Measurements from ENCODE around the gene C14orf180.

Gene C14orf180

DNA sequence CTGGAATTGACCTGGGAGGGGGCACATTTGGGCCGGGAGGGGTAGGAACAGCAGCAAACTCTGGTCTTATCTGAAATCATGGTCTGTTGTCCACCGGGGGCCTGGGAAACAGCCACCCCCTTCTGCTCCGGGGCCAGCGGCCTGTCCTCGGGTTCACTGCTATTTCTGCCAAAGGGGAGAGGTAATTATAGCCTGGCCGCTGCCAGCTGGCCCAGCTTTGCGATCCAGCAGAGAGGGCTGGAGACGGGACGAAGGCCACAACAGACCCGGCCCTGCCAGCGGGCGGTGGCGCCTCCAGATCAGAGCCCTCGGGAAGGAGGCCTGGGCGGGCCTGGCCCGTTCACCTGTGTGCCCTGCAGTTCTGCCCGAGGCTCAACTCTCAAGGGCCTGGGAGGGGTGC, at the start of gene C14orf180:
Gene C14orf180 (plus strand): TSS at position 258 of the 400 bp plus-strand sequence. CDS start 6,667 bp downstream, outside the sequence.
- no peak for DNase-seq

DNA sequence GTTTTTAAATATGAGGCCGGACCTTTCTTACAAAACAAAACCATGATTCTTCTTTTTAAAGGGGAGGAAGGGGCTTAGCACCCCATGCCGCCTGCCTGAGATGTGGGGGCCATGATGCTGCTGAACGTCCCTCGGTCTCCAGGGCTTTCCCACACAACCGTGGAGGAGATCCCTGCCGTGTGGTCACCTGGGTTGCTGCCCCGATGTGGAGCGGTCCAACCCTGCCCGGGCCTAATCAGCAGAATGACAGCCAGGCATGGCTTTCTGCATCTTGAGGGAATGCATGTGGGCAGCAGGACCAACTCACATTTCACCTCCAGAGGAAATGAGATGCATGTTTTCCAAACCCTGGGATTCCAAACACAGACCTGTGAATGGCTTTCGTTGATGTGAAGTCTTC, 48.9 kb upstream of the C14orf180 start:
- DNase-seq: no peak

DNA sequence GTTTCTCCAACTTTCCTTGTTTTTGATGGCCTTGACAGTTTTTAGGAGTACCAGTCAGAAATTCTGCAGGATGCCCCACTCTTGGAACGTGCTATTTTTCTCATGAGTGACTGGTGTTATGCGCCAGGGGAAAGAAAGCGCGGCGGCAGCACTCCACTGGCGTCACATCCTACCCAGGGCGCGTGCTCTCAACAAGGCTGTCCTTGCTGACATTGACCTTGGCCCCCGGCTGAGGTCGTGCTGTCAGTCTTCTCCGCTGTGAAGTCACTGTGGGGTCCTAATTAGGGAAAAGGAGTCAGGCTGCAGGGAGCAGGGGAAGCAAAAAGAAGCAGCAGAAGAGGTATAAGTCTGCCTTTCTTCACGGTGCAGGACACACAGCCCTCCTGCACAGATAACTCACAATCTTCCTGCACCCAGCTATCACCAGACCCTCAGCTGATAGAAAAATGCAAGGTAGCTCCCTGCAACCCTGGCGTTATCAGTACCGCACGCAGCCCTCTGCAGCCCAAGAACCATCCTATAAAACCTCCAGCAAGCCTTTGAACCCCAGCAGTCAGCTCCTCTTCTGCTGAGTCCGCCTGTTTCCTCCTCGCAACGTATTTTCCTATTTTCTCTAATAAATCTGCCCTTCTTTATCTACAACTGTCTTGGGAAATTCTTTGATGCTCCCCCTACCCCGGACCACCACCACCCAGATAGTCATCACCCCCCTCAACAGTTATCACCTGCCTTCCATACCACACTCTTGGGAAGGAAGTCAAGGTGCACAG, 48.0 kb upstream of the C14orf180 start:
- DNase-seq: no peak

DNA sequence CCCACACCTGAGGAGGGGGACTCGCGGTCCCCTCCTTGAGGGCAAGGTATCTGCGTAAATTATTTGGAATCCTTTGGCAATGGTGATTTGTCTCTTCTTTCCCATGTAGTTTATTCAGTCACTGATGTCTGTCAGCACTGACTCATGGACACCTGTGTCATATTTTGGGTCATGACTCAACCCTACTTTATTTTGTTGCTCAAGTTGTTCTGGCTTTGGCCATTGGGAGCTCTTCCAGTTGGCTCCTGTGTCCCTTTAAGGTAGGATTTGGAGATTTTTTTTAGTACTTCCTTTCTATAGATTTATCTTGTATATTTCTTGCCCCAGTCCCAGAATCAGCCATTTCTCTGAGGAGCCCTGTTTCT, 47.4 kb upstream of the C14orf180 start:
- DNase-seq: no peak

DNA sequence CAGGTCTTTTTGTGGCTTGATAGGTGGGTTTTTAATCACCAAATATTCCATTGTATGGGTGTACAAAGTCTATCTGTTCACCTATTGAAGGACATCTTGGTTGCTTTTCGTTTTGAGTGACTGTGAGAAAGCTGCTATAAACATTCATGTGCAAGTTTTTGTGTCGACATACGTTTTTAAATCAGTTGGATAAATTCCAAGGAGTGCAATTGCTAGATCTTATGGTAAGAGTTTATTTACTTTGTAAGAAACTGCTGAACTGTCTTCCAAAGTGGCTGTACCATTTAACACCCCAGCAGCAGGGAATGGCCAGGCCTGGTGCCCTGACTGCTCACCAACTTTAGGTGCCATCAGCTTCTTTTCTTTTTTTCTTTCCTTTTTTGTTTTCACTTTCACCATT, 45.5 kb upstream of the C14orf180 start:
- DNase-seq: no peak

DNA sequence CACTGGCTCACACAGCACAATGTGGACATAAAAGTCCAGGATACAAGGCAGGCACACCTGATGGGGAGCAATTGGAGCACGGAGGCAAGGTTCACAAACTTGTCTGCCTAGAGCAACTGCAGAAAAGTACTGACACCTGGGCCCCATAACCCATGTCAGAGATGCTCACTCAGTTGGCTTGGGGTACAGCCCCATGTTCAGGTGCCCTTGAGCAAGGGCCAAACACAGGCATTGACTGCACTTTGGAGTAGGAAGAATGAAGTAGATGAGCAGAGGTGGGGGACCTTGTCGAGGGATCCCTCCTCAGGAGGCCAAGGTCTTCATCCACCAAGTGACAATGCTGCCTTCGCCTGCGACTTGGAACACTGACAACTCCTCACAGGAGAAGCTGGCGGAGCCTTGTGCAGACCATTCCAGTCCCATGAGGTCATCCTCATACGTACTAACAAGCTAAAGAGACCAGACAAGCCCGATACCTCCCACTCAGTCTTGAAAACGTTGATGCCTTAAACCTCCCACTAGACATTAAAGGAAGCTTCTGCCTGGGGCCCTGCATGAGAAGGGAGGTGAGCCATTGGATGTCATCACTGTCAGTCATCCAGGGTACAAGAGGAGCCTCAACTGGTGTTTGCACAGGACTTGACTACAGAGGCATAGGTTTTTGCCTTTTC, 42.5 kb upstream of the C14orf180 start:
- DNase-seq: no peak

DNA sequence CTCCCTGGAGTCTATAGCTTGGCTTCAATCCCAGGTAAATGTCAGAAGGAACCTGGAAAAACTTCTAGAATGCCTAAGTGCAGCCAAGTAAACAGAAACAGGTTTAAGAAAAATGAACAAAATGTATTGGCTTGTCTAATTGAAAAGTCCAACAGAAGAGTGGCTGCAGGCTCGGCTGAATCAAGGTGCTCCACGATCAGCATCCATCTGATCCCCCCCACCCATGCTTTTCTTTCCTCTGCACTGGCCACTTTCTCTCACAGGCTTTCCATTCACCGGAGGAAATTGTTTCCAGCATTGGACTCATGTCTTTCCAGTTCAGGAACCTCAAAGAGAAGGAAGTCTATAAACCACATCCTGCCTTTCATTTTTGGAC, 42.0 kb upstream of the C14orf180 start:
- DNase-seq: no peak

DNA sequence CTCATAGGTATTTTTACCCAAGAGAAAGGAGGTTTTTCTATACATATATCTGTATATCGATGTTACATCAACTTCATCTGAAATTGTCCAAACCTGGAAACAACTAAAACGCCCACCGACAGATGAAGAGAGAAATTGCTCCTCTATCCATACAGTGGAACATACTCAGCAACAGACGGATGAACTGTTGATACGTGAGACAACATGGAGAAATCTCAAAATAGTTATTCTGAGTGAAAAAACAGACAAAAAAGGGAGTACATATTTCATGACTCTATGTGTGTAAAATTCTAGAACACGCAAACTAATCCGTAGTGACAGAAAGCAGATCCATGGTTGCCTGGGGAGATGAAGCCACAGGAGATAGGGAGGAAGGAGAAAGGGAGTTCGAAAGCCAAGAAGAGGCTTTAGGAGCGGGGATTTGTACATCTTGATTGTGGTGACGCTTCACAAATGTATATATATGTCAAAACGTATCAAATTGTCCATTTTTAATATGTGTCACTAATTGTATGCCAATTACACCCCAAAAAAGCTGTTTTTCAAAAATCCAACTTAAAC, 37.6 kb upstream of the C14orf180 start:
- no peak for DNase-seq

DNA sequence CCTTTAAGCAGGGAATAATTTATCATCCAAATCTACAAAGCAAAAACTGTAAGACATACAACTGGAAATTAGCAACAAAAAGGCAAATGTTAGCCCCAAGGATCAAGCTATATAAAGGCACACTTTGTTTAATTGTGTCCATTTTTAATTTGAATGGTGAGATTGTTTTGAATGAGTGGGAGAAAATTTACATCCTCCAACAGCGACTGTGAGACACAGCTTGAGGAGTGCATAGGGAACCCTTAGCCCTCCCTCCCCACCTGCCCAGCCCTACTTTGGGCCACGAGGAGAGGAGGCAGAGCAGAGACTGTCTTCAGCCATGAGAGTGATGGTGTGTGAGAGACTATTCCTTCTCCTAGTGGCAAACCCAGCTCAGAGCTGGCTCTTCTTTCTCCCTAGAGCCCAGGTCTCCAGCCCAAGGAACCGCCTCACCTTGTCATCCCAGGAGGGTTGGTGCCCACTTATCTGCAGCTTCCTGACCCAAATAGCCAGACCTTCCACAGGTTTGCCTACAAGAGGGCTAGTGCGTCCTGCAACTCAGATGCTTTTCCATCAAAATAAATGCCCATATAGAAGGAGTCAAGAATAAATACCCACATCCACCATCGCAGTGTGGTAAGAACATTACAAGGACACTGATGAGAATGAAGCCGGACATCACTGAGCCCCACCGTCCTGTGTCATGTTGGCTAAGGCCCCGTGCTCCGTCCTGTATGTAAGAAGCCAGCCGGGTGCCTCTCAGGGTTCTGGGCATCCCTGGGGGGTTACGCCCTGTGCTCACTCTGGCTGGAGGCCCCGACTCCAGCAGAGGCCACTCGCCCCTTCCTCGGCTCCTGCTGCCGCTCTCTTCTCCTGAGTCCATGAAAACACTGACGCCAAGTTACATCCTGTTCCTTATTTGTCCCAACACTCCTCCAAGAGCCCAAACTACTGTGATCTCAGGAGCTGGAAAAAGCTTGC, 36.4 kb upstream of the C14orf180 start:
- DNase-seq: no peak

DNA sequence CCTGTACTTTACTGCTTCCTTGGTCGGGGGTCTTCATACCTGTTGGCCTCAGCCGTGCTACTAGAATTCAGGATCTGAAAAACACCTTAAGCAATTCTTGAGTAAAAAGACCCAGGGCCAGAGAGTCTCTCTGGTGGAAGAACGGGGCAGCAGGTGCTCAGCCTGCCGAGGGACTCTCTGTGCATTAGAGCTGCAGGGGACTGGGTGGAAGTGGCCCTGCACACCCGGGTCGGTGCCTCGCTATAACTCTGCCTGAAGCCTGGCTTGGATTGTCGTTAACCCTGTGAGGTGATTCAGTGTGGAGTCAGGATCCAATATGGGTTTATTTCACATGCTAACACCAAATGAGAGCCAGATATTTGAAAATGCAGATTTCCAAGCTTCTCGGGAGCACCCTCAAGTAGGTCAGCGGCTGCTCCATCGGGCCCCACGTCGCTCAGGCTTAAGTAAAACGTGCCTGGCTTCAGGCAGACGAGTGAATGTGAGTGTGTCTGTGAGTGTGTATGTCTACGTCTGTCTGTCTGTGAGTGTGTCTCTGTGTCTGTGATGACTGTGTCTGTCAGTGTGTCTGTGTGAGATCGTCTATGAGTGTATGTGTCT, 35.1 kb upstream of the C14orf180 start:
- DNase-seq: no peak

DNA sequence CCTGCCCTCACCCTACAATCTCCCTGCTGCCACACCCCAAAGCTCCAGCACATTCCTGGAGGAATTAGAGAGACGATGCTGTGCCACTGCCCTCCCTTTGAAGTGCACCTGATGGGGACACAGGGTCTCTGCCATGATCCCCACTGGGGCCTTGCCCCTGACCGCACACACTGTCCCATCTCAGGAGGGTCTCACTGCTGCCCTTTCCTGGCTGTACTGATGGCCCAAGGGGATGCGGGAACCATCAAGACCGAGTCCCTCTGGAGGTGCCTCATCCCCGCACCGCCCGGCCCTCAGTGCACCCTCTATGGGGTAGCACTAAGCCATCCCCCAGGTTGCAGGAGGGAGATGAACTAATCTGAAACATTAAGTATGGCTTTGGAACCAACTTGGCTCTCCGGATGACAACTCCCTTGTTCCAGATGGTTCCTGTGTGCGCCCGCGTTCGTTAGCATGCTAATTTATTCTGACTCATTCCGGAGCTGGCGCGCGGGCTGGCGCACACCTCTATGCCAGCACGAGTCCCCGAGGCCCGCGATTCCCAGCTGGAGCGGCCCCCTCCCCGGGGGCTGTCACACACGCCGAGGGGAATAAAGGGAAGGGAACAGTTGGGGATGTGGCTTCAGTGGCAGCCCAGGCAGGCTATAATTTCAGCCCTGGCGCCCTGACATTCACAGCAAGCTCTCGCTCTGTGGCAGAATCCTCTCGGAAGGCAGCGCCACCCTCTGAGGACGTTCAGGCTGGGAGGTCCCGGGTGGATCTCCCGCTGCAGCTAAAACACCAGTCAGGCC, 34.2 kb upstream of the C14orf180 start:
- DNase-seq: no peak

DNA sequence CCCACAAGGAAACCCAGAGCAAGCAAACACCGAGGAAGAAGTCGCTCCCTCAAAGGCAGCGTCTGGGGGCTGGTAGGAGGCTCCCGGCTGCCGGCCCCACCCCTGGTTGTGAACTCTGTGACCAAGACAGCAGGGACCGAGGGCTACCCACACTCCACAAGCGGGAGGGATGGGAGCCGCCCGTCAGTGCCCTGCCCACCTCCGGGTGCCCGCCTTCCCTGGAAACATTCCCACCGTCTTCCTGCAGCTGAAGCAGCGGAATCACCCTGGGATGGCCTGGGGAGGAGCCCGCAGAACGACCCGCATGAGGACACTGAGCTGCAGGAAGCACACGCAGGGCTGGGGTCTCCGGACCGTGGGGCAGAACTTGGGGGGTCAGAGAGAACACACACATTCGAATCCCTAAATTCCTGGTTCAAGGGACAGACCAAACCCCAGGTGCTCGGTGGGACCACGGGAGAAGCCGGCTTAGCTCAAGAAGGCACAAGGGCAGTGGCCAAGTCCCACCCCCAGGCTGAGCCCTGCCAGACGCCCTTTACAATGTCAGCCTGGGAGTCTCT, 33.5 kb upstream of the C14orf180 start:
- DNase-seq: no peak

DNA sequence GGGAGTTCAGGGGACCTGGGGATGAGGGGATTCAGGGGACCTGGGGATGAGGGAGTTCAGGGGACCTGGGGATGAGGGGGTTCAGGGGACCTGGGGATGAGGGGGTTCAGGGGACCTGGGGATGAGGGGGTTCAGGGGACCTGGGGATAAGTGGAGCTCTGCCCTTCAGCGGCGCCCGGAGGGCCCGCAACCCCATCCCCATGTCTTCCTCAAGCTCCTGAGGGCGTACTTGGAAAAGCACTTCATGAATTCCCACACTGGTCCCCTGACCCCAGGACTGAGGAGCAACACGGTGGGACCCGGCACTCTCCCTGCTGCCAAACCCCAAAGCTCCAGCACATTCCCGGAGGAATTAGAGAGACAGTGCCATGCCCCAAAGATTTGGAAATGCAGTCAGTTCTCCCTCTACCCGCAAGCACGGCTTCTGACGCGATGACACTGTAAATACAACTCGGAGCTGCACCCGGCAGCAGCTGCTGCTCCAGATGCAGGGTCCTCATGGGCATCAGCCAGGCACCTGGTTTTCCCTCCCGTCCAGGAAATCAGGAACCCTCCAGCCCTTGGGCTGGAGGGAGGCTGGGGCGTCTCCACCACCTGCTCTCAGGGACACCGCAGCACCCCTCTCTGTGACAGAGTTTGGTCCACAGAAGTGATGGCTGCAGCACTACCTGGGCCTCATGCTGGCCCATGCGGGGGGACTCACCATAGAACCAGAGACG, 32.8 kb upstream of the C14orf180 start:
- DNase-seq: no peak

DNA sequence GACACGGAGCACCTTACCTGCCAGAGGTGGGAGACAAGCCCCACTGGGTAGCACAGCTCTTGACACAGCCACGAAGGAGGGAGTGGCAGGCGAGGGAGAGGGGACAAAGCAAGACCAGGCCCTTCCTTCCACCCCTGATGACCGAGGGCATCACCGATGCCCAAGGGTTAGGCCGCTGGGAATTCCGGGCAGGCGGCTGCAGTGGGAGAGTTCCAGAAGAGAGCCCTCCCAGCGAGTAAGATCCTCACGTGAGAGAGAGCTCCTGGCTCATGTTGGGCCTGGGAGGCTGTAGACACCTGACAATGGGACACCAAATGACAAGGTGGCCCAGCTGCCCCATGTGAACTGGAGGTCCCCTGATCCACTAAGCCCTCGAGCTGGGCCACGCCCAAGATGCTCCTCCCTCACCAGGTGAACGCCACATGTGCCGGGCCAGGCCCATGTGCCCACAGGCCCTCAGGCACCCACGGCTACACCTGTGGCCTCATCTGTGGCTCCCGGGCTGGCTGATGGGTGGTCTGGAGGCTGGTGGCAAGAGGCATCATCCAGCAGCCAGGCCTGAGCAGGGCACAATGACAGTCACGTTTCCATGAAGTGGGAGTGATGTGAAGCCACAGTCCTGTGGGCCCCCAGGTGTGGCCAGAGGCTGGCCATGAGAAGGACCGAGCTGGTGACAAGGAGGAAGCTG, 32.1 kb upstream of the C14orf180 start:
- DNase-seq: no peak

DNA sequence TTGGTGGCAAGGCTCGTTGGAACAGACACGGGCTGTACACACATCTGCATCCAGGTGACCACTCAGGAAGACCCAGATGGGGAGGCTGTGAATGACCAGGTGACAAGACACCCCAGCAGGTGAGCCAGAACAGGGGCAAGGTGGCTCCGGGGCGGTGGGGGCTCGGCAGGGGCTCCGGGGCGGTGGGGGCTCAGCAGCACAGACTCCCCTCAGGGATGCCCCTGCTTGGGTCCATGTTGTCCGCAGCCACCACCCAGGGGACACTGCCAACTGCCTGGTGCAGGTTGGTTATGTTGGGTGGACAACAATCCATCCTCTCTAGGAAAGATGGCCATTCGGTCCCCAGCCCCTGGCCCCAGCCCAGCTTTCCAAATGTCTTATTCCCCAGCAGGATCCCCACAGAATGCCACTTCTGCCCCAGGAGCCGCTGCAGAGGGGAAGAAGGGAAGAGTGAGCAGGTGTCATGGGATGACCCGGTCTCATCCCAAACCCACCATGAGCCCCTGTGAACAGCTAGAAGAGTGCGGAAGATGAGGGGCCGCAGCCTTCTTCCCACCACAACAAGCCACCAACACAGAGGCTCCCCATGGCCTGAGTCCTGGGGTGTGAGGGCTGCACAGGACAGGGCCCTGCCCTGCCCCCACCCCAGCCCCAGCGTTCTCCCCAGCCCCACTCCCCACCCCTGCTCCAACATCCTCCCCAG, 31.4 kb upstream of the C14orf180 start:
- DNase-seq: no peak

DNA sequence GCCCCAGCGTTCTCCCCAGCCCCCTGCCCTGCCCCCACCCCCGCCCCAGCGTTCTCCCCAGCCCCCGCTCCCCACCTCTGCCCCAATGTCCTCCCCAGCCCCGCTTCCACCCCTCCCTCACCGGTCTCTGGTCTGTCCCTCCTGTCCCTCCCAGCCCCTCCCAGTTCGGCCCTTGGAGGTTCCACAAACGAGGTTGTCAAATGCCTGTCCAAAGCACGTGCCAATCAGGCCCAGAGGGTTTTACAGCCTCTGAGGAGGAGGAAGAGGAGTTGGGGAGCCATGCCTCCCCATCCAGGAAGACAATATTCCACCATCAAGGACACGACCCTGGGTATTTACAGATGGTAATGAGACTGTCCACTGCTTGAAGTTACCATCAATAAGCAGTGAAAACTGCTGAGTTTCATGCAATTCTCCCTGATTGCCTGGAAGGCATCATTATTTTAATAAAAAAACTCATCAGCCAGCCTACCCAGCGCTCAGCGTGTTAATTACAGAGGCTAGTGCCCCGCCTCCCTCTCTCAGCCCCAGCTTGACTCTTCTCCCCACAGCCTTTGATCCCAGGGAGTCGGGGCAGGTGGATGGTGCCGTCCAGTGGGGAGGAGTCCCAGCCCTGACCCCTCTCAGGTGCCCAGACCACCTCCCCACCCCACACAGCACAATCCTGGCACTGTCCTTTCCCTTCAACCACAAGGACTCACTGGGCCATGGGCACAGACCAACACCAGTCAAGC, 30.6 kb upstream of the C14orf180 start:
- DNase-seq: no peak

DNA sequence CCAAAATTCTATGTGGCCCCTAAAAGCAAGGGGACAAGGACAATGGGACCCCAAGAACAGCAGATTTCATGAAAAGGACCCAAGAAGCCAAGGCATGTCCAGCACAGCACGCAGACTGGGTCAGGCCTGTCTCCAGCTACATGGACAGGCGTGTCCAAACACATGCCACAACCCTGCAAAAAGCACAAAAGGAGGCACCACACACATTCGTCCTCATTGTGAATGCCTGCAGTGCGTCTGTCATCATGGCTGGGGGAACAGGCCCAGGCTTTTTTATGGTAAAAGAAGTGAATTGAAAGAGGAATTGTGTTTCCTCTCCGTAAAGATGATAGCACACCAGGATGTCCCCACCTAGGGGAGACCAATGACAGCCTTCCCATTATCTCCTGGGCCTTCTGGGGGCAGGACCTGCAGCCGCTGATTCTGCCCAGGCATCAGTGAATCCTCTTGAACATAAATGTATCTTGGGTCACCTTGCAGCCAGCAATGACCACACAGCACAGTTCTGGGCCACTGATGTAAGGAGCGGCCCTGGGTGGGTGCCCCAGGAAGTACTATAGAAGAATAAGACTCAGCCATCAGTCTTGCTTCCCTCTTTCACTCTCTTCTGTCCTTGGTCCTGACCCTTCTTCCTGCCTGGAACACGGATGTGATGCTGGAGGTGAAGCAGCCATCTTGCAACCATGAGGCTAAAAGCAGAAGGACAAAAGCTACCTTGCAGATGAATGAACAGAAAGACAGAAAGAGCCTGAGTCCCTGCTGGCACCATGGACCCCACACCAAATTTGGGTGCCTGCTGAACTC, 29.8 kb upstream of the C14orf180 start:
- no peak for DNase-seq

DNA sequence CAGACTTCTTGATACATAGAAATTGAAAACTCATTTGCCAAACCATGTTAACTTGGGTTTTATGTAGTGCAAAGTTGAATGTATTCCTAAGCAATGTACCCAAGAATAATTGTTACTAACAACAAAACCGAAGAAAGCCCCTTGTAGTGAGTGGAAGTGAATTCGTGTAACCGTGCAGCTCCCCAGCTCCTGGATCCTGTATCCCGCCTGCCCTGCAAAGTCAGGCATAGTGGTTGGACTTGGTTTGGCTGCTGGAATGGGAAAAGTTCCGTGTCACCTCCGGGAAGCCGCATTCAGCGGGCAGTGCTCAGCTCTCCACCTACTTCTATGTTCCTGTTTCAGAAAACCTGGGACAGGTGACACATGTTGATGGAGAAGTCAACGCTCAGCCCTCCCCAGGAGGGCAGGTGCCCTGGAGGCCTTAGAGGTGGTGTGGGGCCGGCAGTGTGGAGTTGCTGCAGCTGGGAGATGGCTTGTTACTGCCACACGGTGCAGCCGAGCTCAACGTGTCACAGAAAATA, 29.2 kb upstream of the C14orf180 start:
- no peak for DNase-seq
